NCI-H748 treated with DMSO at 0.1 percent for 48 hours (cell line): ENCODE data around the gene AVL9.
"Not testable (repeated sequence)": the region's sequence is repeated elsewhere in the genome, so short reads cannot be mapped to it uniquely, and the experiment has no call there.

ENCODE experiments used
- DNase-seq: peaks from one replicate; lab custom pipeline; 2025; lab: John Stamatoyannopoulos, UW

AVL9 gene

DNA sequence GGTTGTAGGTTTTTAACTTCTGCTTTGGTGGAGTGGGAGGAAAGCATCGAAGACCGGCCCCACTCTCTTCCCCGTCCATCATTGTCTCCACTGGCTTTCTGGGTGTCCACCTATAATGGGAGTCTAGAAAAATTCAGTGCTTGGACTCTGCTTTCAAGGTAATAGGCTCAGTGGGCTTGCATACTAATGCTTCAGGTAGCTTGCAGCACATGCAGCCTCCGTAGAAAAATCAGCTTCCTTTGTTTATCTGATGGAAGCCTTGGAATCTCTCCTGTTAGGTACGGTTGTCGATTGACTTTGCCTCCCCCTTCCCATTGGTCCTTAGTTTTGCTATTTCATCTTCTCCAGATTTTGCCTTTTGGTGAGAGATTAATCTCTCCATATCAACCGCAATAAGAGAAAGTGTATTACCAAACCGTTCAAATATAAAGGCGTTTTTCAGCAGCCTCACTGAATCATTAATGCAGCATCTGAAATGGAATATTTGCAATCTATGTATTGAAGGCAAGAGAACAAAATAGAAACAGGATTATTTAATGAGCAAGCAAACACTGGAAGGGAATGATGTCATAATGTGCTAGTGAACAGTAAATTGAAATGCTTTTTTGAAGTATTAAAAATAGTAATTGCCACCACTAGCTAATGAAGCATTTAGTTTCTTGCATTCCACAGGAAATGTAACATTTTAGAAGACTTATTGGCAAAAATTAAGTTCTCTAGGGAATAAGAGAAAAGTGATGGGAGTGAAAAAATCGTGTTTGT, 944 bp downstream of the AVL9 start:
- DNase-seq = peak; percentile 56

DNA sequence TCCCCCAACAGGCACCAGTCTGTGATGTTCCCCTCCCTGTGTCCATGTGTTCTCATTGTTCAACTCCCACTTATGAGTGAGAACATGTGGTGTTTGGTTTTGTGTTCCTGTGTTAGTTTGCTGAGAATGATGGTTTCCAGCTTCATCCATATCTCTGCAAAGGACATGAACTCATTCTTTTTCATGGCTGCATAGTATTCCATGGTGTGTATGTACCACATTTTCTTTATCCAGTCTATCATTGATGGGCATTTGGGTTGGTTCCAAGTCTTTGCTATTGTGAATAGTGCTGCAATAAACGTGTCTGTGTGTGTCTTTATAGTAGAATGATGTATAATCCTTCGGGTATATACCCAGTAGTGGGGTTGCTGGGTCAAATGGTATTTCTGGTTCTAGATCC, 4.5 kb downstream of the AVL9 start:
- DNase-seq = not testable (repeated sequence)

DNA sequence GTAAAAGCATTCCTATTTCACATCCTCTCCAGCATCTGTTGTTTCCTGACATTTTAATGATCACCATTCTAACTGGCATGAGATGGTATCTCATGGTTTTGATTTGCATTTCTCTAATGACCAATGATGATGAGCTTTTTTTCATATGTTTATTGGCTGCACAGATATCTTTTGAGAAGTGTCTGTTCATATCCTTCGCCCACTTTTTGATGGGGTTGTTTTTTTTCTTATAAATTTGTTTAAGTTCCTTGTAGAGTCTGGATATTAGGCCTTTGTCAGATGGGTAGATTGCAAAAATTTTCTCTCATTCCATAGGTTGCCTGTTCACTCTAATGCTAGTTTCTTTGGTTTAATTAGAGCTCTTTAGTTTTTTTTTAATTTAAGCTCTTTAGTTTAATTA, 4.9 kb downstream of the AVL9 start:
- not testable (repeated sequence) for DNase-seq

DNA sequence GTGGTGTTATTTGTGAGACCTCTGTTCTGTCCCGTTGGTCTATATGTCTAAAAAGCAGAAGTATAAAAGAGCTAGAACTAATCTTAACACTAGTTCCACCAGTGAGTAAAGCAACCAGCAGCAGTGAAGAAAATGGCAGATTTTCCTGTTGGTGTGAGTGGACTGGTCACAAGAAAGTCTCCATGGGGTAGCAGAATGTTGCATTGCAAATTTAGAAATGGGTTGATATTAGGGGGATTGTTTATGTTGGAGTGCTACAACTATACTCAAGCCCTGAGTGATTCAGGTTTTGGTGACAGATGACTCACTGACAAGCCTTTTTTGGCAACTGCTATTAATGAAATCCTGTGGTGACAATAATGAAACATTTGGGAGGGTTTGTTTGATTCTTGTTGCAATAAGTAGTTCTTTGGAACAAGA, 5.6 kb downstream of the AVL9 start:
- no peak for DNase-seq

DNA sequence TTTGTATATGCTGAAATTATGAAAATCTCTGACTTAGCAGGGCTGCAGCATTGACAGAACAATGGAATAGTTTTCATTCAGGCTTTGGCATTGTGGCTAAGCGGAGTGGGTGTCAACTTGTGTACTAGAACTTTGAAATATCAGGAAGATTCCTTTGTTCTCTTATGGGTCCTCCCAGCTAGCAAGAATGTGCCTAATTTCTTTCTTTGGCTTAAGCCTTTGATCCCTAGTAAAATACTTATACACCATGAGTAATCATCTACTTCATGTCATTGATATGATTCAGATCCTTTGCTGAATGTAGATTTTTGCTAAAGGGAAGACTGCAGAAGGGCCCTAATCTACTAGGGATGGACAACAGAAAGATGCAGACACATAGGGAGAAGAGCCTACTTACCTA, 6.2 kb downstream of the AVL9 start:
- DNase-seq = no peak

DNA sequence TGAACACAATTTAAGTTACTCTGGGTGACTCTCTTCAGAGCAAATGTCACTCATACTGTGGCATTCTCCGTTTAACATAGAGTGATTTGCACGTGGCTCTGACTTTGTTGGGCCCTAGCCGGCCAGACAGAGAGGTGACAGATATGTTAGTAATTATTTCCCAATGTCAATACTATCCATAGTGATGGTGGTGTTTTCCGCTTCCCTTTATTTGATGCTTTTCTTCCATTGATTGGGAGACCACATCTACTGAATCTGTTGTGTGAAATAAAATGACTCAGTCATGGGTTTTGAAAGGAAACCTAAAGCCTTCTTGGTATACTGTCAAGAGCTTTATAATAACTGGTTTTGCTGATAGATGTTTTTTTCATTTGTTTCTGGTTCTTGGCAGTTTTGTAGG, 7.4 kb downstream of the AVL9 start:
- no peak for DNase-seq

DNA sequence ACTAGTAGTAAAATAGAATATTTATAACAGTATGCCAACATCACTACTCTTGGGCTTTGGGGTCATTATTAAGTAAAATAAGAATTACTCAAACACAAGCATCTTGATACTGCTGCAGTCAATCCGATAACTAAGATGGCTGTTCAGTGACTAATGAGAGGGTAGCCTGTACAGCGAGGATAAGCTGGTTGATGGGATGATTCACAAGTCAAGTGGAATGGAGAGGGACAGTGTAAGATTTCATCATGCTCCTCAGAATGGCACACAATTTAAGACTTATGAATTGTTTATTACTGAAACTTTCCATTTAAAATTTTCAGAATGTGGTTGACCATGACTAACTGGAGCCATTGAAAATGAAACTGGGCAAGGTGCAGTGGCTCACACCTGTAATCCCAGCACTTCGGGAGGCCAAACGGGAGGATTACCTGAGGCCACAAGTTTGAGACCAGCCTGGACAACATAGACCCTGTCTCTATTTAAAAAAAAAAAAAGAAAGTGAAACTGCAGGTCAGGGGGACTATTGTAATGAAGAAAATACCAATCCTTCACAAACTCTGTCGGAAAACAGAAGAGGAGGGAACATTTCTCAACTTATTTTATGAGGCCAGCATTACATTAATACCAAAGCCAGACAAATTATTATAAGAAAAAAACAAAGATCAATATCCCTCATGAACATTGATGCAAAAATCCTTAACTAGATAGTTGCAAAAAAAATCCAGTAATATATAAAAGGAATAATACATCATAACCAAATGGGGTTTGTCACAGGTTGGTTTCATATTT, 11.2 kb downstream of the AVL9 start:
- no peak for DNase-seq

DNA sequence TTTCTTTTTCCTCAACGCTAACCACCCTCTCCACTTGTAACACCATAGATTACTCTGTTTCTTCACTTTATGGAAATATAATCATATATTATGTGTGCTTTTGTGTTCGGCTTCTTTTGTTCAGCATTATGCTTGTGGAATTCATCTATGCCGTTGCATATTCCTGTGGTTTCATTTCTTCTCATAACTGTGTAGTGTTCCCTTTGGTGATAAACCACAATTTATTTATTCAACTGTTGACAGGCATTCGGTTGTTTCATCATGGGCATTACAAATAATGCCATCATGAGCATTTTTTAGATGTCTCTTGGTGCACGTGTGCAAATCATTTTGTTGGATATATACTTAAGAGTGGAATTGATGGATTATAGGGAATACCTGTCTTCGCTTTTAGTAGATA, 12.1 kb downstream of the AVL9 start:
- no peak for DNase-seq

DNA sequence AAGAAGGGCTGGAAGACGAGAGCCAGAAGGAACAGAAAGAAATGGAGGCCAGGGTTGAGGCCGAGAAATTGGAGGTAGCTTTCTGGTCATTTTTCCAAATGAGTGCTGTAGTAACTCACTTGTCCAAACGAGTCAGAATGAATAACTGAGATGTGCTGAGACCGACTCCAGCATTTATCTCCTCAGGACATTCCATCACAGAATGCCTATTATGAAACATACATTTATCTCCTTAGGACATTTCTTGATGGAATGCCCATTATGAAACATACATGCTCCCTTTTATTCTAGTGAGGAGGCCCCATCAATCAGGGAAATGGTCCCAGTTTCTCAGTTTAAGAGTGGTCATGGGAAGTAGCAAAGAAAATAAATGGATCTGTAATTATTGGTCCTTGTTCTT, 16.5 kb downstream of the AVL9 start:
- no peak for DNase-seq

DNA sequence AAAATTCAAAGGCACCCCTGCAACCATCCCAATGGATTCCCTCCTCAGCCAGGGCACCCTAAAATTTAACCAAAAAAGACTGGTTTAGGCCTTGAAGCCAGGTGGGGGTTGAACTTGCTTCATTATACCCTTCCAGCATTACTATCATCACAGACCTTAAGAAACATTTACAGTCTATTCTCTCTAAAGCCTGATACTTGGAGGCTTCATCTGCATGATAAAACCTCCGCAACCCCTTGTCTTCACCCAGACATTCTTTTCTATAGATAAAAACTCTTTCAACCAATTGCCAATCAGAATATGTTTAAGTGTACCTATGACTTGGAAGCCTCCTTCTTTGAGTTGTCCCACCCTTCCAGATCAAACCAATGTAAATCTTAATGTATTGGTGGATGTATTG, 17.9 kb downstream of the AVL9 start:
- no peak for DNase-seq

DNA sequence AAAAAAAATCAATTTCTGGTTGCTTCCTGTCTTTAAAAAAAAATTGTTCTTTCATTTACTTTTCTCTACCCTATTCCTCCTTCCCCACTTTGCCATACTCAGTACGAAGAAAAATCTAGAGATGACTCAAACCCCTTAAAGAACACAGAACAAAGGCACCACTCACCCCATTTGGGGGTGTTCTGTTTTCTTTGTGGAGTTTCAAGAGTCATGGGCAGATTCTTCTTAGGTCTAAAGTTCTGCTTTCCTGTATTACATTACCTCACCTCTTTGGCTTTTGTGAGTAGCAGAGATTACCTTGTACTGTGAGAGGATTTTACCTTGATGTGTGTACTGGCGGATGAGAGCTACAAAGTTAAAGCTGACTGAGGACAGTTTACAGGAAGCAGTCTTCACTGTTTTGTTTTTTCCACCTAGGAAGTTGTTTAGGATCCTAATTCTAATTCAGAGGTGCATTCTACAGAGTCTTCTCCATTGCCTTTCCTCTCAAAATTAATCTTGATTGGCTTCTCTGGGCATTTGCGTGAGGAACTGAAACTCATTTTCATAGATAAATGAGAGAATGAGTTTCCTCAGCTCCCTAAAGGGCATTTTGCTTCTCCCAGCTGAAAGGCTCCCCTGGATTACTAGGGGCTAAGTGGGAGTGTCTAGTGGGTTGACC, 20.7 kb downstream of the AVL9 start:
- no peak for DNase-seq

DNA sequence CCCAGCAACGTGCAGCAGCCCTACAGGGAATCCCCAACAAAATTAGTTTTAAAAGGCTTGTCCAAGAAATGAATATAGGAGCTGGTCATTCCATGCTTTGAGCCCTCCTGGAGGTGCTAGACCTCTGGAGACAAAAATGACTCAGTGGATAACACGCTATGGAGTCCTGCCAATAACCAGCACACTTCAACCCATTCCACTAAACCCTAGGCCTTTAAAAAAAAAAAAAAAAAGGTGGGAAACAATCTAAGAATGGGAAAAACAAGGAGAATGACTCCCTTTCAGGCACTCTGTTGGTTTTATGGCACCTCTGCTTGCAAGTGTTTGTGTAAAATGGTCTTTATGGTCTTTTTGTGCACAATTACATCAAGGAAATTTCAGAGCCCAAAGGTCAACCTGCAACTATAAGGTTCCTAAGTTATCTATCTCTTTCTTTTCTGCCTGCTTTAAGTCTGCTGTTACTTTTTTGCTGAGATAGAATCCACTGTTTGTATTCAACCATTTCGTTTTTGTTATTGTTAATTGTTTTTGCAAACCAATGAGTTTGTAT, 21.3 kb downstream of the AVL9 start:
- DNase-seq = no peak

DNA sequence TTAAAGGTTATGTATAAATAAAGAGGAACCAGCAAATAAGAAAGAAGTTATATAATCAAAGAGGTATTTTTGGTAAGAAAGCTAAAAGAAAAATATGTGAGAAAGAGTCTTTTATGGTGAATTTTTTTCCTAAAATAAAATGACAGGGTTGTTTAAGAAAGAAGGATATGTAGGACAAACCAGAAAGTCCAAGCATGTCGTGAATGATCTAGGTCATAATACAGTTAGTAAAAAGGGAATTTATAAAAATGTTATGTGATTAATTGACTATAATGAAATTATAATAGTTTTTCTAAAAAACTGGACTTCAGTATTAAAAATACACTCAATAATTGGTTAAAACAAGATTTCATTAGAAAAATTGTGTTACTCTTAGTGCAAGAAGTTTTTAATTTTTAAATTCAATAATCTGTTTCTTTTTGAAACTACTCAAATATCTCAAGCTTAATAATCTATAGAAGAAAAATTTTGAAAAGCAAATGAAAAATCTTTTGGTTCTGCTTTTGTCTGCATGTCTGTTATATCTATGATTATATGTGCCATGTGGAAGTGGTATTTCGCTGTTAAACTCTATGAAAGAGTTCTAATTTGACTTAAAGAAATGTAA, 23.3 kb downstream of the AVL9 start:
- no peak for DNase-seq

DNA sequence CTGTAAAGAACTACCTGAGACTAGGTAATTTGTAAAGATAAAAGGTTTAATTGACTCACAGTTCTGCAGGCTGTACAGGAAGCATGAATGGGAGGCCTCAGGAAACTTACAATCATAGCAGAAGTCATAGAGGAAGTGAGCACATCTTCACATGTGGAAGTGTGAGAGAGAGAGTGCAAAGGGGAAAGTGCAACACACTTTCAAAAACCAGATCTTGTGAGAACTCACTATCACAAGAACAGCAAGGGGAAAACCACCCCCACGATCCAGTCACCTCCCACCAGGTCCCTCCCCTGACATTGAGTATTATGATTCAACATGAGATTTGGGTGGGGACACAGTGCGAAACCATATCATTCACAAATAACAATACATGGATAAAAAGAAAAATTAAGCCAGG, 24.5 kb downstream of the AVL9 start:
- DNase-seq = no peak

DNA sequence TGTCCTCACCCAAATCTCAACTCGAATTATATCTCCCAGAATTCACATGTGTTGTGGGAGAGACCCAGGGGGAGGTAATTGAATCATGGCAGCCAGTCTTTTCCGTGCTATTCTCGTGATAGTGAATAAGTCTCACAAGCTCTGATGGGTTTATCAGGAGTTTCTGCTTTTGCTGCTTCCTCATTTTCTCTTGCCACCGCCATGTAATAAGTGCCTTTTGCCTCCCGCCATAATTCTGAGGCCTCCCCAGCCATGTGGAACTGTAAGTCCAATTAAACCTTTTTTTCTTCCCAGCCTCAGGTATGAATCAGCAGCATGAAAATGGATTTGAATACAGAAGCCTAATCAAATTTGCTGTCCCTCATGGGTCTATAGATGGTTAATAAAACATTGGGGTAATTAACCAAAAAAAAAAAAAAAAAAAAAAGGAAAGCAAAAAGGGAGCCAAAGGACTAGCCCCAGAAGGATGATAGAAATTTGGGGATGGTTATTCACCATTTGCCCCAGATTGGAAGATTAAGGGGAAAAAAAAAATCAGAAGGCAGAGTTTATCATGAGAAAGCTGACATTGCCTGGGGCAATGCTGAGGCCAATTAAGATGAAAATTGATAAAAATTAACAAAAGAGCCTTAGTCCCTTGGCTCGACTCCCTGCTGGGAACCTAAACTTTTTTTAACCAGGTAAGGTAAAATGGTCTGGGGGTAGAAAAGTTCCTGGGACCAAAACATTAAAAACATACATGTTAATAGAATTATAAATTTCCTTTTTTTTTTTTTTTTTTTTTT, 27.6 kb downstream of the AVL9 start:
- DNase-seq = no peak

DNA sequence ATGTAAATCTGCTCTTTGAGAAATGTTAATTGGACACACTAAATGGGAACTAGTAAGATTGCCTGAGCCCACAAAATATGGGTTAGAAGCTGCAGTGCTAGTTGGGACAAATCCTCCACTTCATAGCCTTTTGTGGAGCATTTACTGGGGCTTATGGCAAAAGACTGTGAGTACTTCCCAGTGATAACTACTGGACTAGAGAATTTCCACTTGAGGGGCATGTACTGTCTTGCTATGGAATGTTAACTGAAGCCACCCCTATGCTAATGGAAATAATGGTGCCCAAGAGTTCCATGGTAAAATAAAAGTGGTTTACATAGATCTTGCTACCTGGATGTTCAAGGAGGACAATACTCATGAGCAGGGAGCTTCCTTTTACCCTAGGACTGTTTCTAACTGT, 29.3 kb downstream of the AVL9 start:
- DNase-seq = no peak

DNA sequence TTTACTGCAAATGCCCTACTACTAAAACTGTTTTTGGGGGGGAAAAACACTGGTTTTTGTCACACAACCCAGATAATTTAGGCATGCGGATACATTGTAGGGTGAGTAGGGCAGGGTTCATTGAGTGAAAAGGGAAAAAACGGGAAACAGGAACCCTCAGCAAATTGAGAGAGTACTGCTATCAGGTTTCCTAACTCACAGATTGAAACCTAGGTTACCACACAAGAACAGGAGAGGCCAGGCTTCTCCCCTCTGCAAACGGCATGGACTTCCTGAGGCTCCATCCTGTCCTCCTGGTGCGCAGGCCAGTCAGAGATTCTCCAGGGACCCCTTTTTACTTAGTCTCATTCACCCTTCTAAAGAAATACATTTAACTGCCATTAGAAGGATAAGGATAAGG, 30.6 kb downstream of the AVL9 start:
- no peak for DNase-seq

DNA sequence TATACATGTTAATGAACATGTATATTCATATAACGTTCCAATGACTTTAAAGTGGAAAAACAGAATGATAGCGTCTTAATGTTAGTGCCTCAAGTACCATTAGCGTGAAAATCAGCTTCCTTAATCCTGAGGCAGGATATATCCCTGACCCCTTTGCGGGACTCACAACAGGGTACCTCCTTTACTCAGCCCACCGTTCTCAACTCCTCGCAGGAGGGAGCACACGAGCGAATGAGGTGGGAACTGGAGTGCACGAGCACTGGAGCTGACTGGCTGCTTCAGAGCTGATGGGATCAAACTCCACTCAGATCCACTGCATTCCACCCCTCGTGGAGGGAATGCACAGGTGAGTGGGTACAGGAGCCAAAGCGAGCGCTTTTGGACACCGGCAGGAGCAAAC, 36.1 kb downstream of the AVL9 start:
- DNase-seq = no peak

DNA sequence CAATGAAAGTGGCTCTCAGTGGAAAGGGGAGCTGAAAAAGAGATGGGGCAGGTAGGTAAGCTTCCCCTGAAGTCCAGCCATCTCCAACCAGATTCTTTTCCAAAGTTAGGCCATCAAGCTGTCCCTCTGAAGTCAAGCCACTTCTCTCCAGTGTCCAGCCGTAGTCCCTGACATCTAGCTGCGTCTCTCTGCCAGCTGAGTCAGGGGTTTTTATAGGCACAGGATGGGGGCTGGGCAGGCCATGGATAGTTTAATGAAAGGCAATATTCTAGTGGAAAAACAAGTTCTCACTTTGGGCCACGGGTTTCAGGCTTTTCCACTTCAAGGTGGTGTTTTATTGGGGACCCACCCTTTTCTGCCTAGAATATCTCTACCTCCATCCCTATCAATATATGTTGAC, 36.8 kb downstream of the AVL9 start:
- no peak for DNase-seq

DNA sequence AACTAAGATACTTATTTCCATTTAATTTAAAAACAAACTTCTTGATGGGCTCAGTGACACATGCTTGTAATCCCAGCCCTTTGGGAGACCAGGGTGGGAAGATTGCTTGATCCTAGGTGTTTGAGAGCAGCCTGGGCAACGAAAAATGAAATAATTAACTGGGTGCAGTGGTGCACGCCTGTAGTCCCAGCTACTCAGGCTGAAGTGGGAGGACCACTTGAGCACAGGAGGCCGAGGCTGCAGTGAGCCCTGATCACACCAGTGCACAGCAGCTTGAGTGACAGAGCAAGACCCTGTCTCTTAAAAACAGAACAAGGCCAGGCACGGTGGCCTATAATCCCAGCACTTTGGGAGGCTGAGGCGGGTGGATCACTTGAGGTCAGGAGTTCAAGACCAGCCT, 37.4 kb downstream of the AVL9 start:
- DNase-seq = no peak

DNA sequence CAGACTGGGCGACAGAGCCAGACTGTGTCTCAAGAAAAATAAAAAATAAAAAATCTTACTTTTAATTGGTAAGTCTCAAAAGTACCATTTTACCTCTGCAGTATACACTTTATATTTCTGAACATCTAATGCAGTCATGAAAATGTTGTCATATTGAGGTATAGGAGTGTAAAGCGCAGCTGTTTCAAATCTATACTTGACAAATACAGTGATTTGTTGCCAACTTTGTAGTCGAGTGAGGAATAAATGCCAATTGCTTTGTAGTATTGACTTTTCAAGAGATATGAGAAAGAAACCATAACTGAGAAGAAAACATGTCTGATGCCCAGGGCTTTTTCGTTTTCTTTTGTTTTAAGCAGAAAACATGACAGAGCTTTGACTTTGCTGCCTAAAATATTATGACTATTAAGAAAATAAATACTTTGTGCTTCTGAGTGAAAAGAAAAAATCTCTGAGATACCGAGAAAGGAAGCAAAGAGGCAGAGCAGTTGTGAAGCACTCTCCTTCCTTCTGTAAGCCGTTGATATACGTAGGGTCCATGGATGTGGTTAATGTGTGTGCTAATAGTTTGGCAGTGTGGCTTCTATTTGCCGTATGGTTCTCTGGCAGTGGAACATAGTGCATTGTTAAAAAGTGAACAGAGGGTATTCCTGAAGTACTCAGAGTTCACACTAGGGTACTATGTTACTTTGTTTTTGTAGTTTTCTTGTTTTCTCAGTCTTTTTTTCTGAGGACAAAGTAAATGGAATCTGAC, 38.2 kb downstream of the AVL9 start:
- no peak for DNase-seq
